ENCODE results near the gene TEX19. TPM values are rescaled to one million over a fixed set of nuclear protein-coding genes. Genes with fewer than 3 reads are reported as not detected.
"Not testable (repeated sequence)": the region's sequence is repeated elsewhere in the genome, so short reads cannot be mapped to it uniquely, and the experiment has no call there.

The TEX19 gene
- total and polyA plus RNA-seq, 3 donors from 2014 or later, result 21.9 to 37.8 (median 31.2) TPM

DNA sequence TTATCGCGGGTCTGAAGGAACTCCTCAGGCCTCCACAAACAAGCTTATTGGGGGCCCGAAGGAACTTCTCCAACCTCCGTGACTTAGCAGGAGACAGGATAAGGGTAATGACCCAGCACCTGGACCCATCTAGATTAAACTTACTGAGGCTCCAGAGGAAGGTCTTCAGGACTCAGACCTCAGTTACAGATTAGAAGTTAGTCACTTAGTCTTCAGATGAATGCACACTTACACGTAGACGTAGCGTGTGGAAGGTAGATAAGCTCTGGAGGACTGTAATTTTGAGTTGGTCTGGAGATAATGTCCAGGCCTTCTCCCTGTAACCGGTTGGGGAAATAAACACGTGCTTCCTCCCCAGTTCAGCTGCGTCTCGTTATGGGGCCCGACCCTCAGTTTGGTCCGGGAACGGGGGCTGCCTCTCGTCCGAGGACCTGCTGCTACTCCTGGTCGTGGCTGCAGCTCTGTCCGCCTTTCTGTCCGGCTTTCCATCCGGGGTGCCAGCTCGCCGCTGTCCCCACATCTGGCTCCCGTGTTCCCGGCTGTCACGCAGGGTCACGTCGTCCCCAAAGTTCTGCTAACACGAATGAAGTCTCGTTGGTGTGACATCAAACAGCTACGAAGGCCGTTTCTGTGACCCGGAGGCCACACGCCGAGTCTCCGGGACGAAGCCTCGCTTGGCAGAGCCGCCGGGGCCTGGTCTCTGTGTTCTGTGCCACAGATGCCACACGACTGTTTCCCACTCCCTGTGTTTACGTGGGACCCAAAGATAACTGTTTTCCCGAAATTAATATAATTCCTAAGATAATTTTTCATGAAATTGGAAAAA is 13.7 kb upstream of the TEX19 start:
- H3K36me3 ChIP-seq (ENCODE audit: low read depth, missing control alignments), result no peaks in the 10 kb centered on the region
- no peak overlapping the region for H3K4me3 ChIP-seq
- 89 to 92% methylated on average over 42 of the region's 42 CpGs for WGBS, 2 donors
- no peak overlapping the region for H3K27ac ChIP-seq
- no peak for TF ChIP-seq POLR2A (IDR thresholded peaks at IDR 0.05)
- TF ChIP-seq, protein P1, sequence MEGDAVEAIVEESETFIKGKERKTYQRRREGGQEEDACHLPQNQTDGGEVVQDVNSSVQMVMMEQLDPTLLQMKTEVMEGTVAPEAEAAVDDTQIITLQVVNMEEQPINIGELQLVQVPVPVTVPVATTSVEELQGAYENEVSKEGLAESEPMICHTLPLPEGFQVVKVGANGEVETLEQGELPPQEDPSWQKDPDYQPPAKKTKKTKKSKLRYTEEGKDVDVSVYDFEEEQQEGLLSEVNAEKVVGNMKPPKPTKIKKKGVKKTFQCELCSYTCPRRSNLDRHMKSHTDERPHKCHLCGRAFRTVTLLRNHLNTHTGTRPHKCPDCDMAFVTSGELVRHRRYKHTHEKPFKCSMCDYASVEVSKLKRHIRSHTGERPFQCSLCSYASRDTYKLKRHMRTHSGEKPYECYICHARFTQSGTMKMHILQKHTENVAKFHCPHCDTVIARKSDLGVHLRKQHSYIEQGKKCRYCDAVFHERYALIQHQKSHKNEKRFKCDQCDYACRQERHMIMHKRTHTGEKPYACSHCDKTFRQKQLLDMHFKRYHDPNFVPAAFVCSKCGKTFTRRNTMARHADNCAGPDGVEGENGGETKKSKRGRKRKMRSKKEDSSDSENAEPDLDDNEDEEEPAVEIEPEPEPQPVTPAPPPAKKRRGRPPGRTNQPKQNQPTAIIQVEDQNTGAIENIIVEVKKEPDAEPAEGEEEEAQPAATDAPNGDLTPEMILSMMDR (IDR thresholded peaks at IDR 0.05), result no peak
- intact Hi-C loops (cut with DNase I; ENCODE audit: low total_unique reads), result no loop called here
- no peak for DNase-seq
- H3K27me3 ChIP-seq, result no peaks in the 10 kb centered on the region
- no peaks in the 10 kb centered on the region for H3K9me3 ChIP-seq
- peaks cover 8% of the 10 kb centered on the region for H3K4me1 ChIP-seq

DNA sequence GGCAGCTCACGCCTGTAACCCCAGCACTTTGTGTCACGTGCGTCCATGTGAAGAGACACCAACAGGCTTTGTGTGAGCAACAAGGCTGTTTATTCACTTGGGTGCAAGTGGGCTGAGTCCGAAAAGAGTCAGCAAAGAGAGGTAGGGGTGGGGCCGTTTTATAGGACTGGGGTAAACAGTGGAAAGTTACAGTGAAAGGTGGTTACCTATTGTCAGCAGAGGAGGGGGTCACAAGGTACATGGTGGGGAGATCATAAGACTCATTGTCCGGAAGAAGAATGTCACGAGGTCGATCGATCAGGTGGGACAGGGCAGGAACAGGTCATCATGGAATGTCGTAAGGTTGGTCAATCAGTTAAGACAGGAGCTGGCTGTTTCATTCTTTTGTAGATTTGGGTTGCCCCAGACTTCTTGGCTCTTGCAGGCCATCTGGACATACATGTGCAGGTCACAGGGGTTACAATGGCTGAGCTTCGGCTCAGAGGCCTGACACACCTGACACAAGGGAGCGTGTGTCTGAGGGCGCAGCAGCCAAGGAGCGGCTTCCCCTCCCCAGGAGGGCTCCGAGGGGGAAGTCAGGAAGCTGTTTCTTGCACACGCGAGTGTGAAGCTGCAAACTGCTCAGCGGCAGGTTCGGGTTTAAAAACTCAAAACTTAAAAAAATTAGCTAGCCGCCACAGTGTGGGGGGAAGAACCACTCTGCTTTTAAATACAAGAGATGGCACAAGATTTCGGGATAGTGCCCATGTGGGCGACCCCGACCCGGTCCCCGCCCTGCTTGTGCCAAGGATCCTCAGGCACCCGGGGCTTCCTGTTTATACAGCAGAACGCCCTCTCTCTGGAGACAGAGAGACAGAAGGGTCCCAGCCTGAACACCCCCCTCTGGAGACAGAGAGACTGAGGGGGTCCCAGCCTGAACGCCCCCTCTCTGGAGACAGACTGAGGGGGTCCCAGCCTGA is 12.4 kb upstream of the TEX19 start:
- WGBS, 2 donors, result 82 to 85% methylated on average over 25 to 28 of the region's 28 CpGs
- DNase-seq, result no peak
- H3K27ac ChIP-seq, result no peak overlapping the region

DNA sequence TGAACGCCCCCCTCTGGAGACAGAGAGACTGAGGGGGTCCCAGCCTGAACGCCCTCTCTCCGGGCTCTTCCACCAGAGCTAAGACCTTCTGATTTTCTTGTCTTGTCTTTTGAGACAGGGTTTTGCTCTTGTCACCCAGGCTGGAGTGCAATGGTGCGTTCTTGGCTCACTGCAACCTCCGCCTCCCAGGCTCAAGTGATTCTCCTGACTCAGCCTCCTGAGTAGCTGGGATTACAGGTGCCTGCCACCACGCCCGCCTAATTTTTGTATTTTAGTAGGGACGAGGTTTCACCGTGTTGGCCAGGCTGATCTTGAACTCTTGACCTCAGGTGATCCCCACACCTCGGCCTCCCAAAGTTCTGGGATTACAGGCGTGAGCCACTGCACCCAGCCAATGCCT is 11.1 kb upstream of the TEX19 start:
- not testable (repeated sequence) for H3K27me3 ChIP-seq
- WGBS, 2 donors, result 86 to 88% methylated on average over 11 of the region's 11 CpGs

More for the DNA sequence above, 12.4 kb upstream of the TEX19 start:
- intact Hi-C loops (cut with DNase I; ENCODE audit: low total_unique reads), result no loop called here
- no peaks in the 10 kb centered on the region for H3K27me3 ChIP-seq
- H3K4me1 ChIP-seq, result peaks cover 8% of the 10 kb centered on the region
- H3K4me3 ChIP-seq, result no peak overlapping the region
- no peaks in the 10 kb centered on the region for H3K36me3 ChIP-seq (ENCODE audit: low read depth, missing control alignments)
- TF ChIP-seq, protein P1 (IDR thresholded peaks at IDR 0.05), result no peak
- H3K9me3 ChIP-seq, result no peaks in the 10 kb centered on the region

DNA sequence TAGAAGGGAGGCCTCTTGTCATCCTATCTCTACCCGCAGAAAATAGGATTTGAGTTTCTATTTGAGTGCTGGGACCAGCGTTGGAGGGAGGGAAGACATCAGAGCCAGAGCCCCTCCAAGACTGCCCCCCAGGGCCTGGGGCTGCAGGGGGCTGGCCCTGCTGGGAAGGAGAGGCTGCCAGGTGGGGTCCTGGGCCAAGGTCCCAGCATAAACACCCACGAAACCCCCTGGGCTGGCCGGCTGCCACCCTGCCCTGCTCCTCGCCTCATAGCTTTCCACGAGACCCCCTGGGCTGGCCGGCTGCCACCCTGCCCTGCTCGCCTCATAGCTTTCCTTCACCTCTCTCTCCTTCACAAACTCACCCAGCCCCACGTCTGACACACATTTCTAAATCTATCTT is 10.6 kb upstream of the TEX19 start:
- no peak overlapping the region for H3K4me3 ChIP-seq
- H3K27ac ChIP-seq, result no peak overlapping the region
- no peak for DNase-seq
- peaks cover 8% of the 10 kb centered on the region for H3K4me1 ChIP-seq
- TF ChIP-seq POLR2A (IDR thresholded peaks at IDR 0.05), result no peak
- TF ChIP-seq, protein P1 (IDR thresholded peaks at IDR 0.05), result no peak
- no peaks in the 10 kb centered on the region for H3K9me3 ChIP-seq
- intact Hi-C loops (cut with DNase I; ENCODE audit: low total_unique reads), result no loop called here
- H3K27me3 ChIP-seq, result no peaks in the 10 kb centered on the region
- no peaks in the 10 kb centered on the region for H3K36me3 ChIP-seq (ENCODE audit: low read depth, missing control alignments)
- WGBS, 2 donors, result 72 to 73% methylated on average over 9 of the region's 9 CpGs

More for the DNA sequence above, 11.1 kb upstream of the TEX19 start:
- intact Hi-C loops (cut with DNase I; ENCODE audit: low total_unique reads); DNase-seq; H3K27ac ChIP-seq; H3K4me1 ChIP-seq; H3K4me3 ChIP-seq; H3K36me3 ChIP-seq (ENCODE audit: low read depth, missing control alignments); H3K9me3 ChIP-seq: not testable (repeated sequence)

DNA sequence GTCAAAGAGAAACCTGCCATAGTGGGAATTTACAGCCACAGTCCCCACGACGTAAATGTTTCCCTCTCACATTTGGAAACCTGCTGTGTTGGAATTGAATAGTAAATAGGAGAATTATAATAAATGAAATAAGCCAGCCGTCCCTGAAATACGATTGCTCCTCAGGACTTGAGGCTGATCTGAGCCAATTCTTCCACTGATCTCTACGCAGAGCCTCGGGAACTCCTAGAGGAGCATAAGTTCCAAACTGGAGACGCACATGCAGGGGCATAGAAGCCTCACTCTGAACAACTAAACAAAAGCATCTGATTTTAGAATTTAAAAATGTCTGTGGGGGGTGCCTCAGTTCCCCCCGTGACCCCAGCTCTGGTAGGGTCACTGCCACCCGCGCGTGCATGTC is 10.2 kb upstream of the TEX19 start:
- DNase-seq, result no peak
- Histone ChIP-seq H3K27me3 (no peaks in the 10 kb centered on the region), H3K4me1 (peaks cover 8% of the 10 kb centered on the region), H3K27ac (no peak overlapping the region), H3K9me3 (no peaks in the 10 kb centered on the region), H3K4me3 (no peak overlapping the region), H3K36me3 (ENCODE audit: low read depth, missing control alignments) (no peaks in the 10 kb centered on the region)
- intact Hi-C loops (cut with DNase I; ENCODE audit: low total_unique reads), result no loop called here
- WGBS, 2 donors, result 47 to 49% methylated on average over 11 of the region's 11 CpGs
- TF ChIP-seq, protein P1 (IDR thresholded peaks at IDR 0.05), result no peak
- TF ChIP-seq POLR2A (IDR thresholded peaks at IDR 0.05), result no peak
